HepG2 (cell line): ENCODE results near the gene SRSF12. TPM values are rescaled to one million over a fixed set of nuclear protein-coding genes. Genes with fewer than 3 reads are reported as not detected.

ENCODE experiments used
- BCL6 ChIP-seq: IDR thresholded peaks from 2 replicates; pipeline ENCODE4 v1.6.1; 2016; ENCODE audit warnings: missing genetic modification reagents, missing compliant biosample characterization
- ELF1 ChIP-seq: sonication (generic); formaldehyde crosslinking; IDR thresholded peaks from 2 replicates; pipeline ENCODE4 v1.4.0; 2020; ENCODE audit warnings: missing genetic modification reagents
- GLI4 ChIP-seq: sonication (generic); formaldehyde crosslinking; IDR thresholded peaks from 2 replicates; pipeline ENCODE4 v1.5.1; 2020; ENCODE audit warnings: missing genetic modification reagents, mild to moderate bottlenecking, moderate library complexity, borderline replicate concordance
- GTF2F1 ChIP-seq: fragments of 150-350 bp; IDR thresholded peaks from 2 replicates; pipeline ENCODE4 v1.6.1; 2014; ENCODE audit warnings: low read length
- KDM5A ChIP-seq: fragments of 200-600 bp; sonication (generic); IDR thresholded peaks from 2 replicates; pipeline ENCODE4 v1.7.0; 2018; ENCODE audit warnings: antibody characterized with exemption, mild to moderate bottlenecking, low read length, borderline replicate concordance
- KDM6A ChIP-seq: IDR thresholded peaks from 2 replicates; pipeline ENCODE4 v1.6.1; 2016; ENCODE audit warnings: low read depth
- MAFK ChIP-seq, 2 experiments: IDR thresholded peaks in 1 of 2; conservative IDR thresholded peaks in 1 of 2; 2 replicates each; pipeline ENCODE4 v1.6.1; 2011; ENCODE audit warnings: improper control_type of control experiment in 2 of 2, low read length in 2 of 2
- POLR2G ChIP-seq: fragments of 200-400 bp; formaldehyde crosslinking; IDR thresholded peaks from 2 replicates; pipeline ENCODE4 v1.6.1; 2018; ENCODE audit warnings: mild to moderate bottlenecking, low read depth, low read length, moderate library complexity
- SAP130 ChIP-seq: IDR thresholded peaks from 2 replicates; pipeline ENCODE4 v1.6.1; 2016; ENCODE audit warnings: low read depth
- SMAD1 ChIP-seq: sonication (generic); formaldehyde crosslinking; IDR thresholded peaks from 2 replicates; pipeline ENCODE4 v1.4.0; 2020; ENCODE audit warnings: missing genetic modification reagents, low read depth, mild to moderate bottlenecking, borderline replicate concordance
- SMAD3 ChIP-seq: sonication (generic); formaldehyde crosslinking; IDR thresholded peaks from 2 replicates; pipeline ENCODE4 v1.4.0; 2020; ENCODE audit warnings: missing genetic modification reagents
- SOX13 ChIP-seq, 3 experiments: fragments of 450-650 bp in 1 of 3; sonication (generic) in 1 of 3; formaldehyde crosslinking in 1 of 3; IDR thresholded peaks in 2 of 3; conservative IDR thresholded peaks in 1 of 3; 2 replicates each; pipeline versions ENCODE4 v1.5.0 to v1.6.1; 2016 to 2020; ENCODE audit warnings: antibody characterized with exemption in 1 of 3, mild to moderate bottlenecking in 1 of 3, missing compliant biosample characterization in 1 of 3, missing genetic modification reagents in 1 of 3, moderate library complexity in 1 of 3
- SP5 ChIP-seq: IDR thresholded peaks from 2 replicates; pipeline ENCODE4 v1.6.1; 2016; ENCODE audit warnings: low read depth, borderline replicate concordance
- SRY ChIP-seq: sonication (generic); formaldehyde crosslinking; IDR thresholded peaks from 2 replicates; pipeline ENCODE4 v1.8.0; 2022; ENCODE audit warnings: mild to moderate bottlenecking, missing genetic modification reagents
- STAT5B ChIP-seq: sonication (generic); formaldehyde crosslinking; IDR thresholded peaks from 2 replicates; pipeline ENCODE4 v1.4.0; 2020; ENCODE audit warnings: missing genetic modification reagents
- TFE3 ChIP-seq: IDR thresholded peaks from 2 replicates; pipeline ENCODE4 v1.6.1; 2016
- TGIF2 ChIP-seq: IDR thresholded peaks from 2 replicates; pipeline ENCODE4 v1.6.1; 2016; ENCODE audit warnings: control low read depth, missing compliant biosample characterization
- ZBTB7A ChIP-seq: sonication (generic); formaldehyde crosslinking; IDR thresholded peaks from 2 replicates; pipeline ENCODE4 v1.8.0; 2022; ENCODE audit warnings: mild to moderate bottlenecking, missing genetic modification reagents
- ZNF235 ChIP-seq: sonication (generic); formaldehyde crosslinking; IDR thresholded peaks from 2 replicates; pipeline ENCODE4 v1.8.1; 2023; ENCODE audit warnings: mild to moderate bottlenecking, missing genetic modification reagents, borderline replicate concordance
- ZNF607 ChIP-seq: sonication (generic); formaldehyde crosslinking; IDR thresholded peaks from 2 replicates; pipeline ENCODE4 v1.5.1; 2020; ENCODE audit warnings: missing genetic modification reagents, mild to moderate bottlenecking, borderline replicate concordance
- ZNF878 ChIP-seq: sonication (generic); formaldehyde crosslinking; IDR thresholded peaks from 2 replicates; pipeline ENCODE4 v1.8.1; 2023; ENCODE audit warnings: mild to moderate bottlenecking, missing genetic modification reagents, moderate library complexity
- polyA plus RNA-seq, 8 experiments: library from polyadenylated mRNA; depleted of rRNA in 3 of 8; stranded (reverse) in 7 of 8; unstranded in 1 of 8; fragments of >200 nt; fragmentation: Illumina TruSeq in 4 of 8; extraction: Trizol in 4 of 8; gene quantifications; 2 replicates each; pipeline versions ENCODE4 v1.2.1 to v1.2.3, GENCODE V29; 2011 to 2016; ENCODE audit warnings: low read depth in 4 of 8, missing spikeins in 1 of 8, mixed read lengths in 1 of 8; ENCODE audit not compliant: insufficient read depth in 1 of 8
- total RNA-seq, 5 experiments: library from RNA; depleted of rRNA; stranded (reverse); fragments of >200 nt; fragmentation: Illumina TruSeq; extraction: Trizol; gene quantifications; 2 replicates each; pipeline ENCODE4 v1.2.3, GENCODE V29; 2016; ENCODE audit warnings: low read depth in 1 of 5
- TF ChIP-seq, protein P1 (sequence below): sonication (generic); formaldehyde crosslinking; IDR thresholded peaks from 2 replicates; pipeline ENCODE4 v1.4.0; 2020; ENCODE audit warnings: mild to moderate bottlenecking, missing genetic modification reagents, borderline replicate concordance
- TF ChIP-seq, protein P2 (sequence below): IDR thresholded peaks from 2 replicates; pipeline ENCODE4 v1.6.1; 2016; ENCODE audit warnings: low read depth, borderline replicate concordance

Gene SRSF12
- total and polyA plus RNA-seq, 2 of the 13 experiments (the other 11 are each of a cell fraction or from before 2014, with no cell fraction given): 1.7 to 1.9 TPM

DNA sequence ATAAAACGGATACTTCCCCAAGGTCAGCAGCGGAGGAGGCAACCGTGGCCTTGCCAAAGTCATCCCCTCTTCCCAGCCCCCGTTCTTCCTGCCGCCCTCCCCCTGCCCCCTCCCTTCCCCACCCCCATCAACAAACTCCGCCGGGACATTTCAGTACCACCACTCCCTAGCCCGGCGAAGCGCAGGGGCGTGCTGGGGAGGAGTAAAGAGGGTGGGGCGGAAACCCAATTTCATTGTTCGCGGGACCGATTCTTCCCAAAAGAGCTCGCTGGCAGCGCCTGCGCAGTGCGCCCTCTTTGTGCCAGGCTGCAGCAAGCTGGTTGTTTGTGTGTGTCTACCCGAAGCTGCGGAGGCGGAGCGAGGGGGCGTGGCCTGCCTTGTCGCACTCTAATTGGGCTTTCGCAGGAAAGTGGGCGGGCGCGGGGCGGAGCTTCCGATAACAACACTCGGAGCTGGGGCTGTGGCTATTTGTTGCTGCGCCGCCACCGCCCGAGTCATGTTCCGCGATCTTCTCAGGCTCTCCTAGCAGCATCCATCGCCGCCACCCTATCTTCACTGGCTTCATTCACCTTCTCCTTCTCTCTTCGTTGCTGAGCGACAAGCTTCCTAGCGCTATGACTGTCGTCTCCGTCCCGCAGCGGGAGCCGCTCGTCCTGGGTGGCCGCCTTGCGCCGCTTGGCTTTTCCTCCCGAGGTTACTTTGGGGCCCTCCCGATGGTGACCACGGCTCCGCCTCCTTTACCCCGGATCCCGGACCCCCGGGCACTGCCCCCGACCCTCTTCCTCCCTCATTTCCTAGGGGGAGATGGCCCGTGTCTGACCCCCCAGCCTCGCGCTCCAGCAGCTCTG is 37.4 kb downstream of the SRSF12 start, which contains the start of gene PNRC1 (continued):
- TF ChIP-seq TFE3 (CRISPR knock-in tag) (peak; percentile 73), BCL6 (CRISPR knock-in tag) (peak; percentile 85), GLI4 (CRISPR knock-in tag) (peak; percentile 64; the same call in 1 of the 2 replicates), TGIF2 (peak; percentile 55; the same call in 1 of the 2 replicates), SOX13 (IDR thresholded peaks at IDR 0.05) (0 out of 2 replicates have a peak, but pooled peaks have one; percentile 16), SOX13 (CRISPR knock-in tag; conservative IDR thresholded peaks at IDR 0.05 in 1 of 2, IDR thresholded peaks at IDR 0.05 in 1 of 2) (peak in 1 of 2 experiments; percentile 61; a peak in 2 of 4 replicates), MAFK (conservative IDR thresholded peaks at IDR 0.05 in 1 of 2, IDR thresholded peaks at IDR 0.05 in 1 of 2; ENCODE audit: low read length in 2 of 2) (no peak), SMAD1 (0 out of 2 replicates have a peak, but pooled peaks have one; percentile 1), ZBTB7A (CRISPR knock-in tag) (no peak), SP5 (CRISPR knock-in tag) (peak; percentile 77), ZNF878 (CRISPR knock-in tag) (peak; percentile 84; the same call in 1 of the 2 replicates), STAT5B (CRISPR knock-in tag) (no peak), ZNF607 (peak; percentile 62), KDM5A (no peak; the same call in 1 of the 2 replicates), POLR2G (peak; percentile 99), SMAD3 (CRISPR knock-in tag) (peak; percentile 76; the same call in 1 of the 2 replicates), ZNF235 (CRISPR knock-in tag) (peak; percentile 44; the same call in 1 of the 2 replicates), ELF1 (CRISPR knock-in tag) (peak; percentile 55; the same call in 1 of the 2 replicates), GTF2F1 (peak; percentile 82), SAP130 (peak; percentile 73; the same call in 1 of the 2 replicates), KDM6A (CRISPR knock-in tag) (no peak), SRY (peak; percentile 93)
- TF ChIP-seq, protein P1, sequence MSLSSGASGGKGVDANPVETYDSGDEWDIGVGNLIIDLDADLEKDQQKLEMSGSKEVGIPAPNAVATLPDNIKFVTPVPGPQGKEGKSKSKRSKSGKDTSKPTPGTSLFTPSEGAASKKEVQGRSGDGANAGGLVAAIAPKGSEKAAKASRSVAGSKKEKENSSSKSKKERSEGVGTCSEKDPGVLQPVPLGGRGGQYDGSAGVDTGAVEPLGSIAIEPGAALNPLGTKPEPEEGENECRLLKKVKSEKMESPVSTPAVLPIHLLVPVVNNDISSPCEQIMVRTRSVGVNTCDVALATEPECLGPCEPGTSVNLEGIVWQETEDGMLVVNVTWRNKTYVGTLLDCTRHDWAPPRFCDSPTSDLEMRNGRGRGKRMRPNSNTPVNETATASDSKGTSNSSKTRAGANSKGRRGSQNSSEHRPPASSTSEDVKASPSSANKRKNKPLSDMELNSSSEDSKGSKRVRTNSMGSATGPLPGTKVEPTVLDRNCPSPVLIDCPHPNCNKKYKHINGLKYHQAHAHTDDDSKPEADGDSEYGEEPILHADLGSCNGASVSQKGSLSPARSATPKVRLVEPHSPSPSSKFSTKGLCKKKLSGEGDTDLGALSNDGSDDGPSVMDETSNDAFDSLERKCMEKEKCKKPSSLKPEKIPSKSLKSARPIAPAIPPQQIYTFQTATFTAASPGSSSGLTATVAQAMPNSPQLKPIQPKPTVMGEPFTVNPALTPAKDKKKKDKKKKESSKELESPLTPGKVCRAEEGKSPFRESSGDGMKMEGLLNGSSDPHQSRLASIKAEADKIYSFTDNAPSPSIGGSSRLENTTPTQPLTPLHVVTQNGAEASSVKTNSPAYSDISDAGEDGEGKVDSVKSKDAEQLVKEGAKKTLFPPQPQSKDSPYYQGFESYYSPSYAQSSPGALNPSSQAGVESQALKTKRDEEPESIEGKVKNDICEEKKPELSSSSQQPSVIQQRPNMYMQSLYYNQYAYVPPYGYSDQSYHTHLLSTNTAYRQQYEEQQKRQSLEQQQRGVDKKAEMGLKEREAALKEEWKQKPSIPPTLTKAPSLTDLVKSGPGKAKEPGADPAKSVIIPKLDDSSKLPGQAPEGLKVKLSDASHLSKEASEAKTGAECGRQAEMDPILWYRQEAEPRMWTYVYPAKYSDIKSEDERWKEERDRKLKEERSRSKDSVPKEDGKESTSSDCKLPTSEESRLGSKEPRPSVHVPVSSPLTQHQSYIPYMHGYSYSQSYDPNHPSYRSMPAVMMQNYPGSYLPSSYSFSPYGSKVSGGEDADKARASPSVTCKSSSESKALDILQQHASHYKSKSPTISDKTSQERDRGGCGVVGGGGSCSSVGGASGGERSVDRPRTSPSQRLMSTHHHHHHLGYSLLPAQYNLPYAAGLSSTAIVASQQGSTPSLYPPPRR: no peak; the same call in 1 of the 2 replicates
- TF ChIP-seq, protein P2, sequence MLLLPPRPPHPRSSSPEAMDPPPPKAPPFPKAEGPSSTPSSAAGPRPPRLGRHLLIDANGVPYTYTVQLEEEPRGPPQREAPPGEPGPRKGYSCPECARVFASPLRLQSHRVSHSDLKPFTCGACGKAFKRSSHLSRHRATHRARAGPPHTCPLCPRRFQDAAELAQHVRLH (CRISPR knock-in tag): peak; percentile 99
